ENCODE measurements around the gene DCUN1D2. TPM values are rescaled to one million over a fixed set of nuclear protein-coding genes. Genes with fewer than 3 reads are reported as not detected.

The DCUN1D2 gene
- total RNA-seq, 4 donors from 2014 or later = 18.7 to 28.4 (median 20.2) TPM

DNA sequence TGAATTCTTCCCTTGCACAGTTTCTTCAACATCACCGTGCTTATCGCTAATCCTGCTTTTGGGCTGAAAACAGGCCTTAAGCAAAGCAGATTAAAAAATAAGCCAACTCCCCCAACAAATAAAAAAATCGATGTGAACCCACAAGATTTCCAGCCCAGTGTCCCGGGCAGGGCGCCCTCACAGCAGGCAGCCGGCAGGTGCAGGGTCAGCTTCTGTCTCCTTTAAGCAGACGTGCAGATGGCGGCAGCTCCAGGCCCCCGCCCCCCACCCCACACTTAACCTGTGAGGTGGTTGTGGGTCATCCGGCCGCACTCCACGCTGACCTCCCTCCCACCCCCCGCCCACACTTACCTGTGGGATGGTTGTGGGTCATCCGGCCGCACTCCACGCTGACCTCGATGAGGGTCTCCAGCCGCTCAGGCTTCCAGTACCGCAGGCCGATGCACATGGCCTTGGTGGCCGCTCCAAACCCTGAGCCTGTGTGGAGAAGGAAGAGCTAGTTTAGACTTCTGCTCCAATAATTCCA is 57.1 kb downstream of the DCUN1D2 start:
- H3K4me1 ChIP-seq = peaks cover 0 to 8% (median 0%) of the 10 kb centered on the region in 4 donors
- TF ChIP-seq EP300 (IDR thresholded peaks at IDR 0.05; ENCODE audit: low read depth) (no peak), POLR2AphosphoS5 (IDR thresholded peaks at IDR 0.05) (no peak), POLR2A (IDR thresholded peaks at IDR 0.05) (no peak)
- TF ChIP-seq, protein P1, sequence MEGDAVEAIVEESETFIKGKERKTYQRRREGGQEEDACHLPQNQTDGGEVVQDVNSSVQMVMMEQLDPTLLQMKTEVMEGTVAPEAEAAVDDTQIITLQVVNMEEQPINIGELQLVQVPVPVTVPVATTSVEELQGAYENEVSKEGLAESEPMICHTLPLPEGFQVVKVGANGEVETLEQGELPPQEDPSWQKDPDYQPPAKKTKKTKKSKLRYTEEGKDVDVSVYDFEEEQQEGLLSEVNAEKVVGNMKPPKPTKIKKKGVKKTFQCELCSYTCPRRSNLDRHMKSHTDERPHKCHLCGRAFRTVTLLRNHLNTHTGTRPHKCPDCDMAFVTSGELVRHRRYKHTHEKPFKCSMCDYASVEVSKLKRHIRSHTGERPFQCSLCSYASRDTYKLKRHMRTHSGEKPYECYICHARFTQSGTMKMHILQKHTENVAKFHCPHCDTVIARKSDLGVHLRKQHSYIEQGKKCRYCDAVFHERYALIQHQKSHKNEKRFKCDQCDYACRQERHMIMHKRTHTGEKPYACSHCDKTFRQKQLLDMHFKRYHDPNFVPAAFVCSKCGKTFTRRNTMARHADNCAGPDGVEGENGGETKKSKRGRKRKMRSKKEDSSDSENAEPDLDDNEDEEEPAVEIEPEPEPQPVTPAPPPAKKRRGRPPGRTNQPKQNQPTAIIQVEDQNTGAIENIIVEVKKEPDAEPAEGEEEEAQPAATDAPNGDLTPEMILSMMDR (IDR thresholded peaks at IDR 0.05) = no peak
- in situ Hi-C loops (cut with MboI; ENCODE audit: low pct_ligation_motif_present in 1 of 4, low pct_unique_long_range_greater_than_20kb in 1 of 4, low sequenced_read_pairs in 3 of 4) (no loop called here), intact Hi-C loops (cut with DNase I; ENCODE audit: low total_unique reads) (no loop called here)
- H3K27ac ChIP-seq = no peak overlapping the region
- WGBS, 2 donors (ENCODE audit: low coverage in 1 of 2) = 95% methylated on average over 21 of the region's 21 CpGs; no CpG with 5 or more reads in 1 of the 2 donors
- H3K27me3 ChIP-seq = no peaks in the 10 kb centered on the region
- H3K36me3 ChIP-seq = no peaks in the 10 kb centered on the region
- H3K4me3 ChIP-seq = no peak overlapping the region
- H3K9me3 ChIP-seq = no peaks in the 10 kb centered on the region
- DNase-seq = no peak

DNA sequence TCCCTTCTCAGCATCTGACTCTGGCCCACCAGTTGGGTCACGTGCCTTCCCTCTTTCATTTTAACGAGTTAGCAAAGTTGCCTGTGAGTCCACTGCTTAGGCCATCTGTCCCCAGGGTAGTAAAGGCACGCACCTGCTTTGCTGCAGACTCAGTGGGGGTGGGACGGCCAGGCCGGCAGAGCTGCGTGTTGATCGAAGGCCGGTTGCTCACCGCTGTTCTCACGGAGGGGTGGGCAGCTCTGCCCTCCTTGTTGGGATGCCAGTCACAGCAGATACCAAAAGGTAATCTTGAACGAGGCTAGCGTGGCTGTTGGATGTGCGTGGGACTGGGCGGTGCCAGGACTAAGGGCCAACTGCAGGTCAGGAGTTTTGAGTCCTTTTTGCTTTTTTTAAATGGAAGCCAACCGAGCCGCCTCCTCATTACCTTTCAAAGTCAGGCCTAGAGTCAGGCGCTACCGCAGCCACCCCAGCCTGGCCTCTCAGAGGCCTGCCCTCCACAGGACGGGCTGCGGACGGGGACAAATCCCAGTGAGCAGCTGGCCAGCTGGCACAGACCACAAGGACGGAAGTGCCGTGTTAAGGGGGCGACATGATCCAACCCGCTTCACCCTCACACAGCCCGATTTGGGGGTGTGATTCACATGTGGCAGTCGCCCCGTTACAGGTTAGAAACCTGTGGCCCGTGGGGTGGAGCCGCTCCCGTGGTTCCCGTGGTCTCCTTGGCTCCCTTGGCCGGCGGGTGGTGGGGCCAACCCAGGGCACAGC is 57.8 kb downstream of the DCUN1D2 start:
- intact Hi-C loops (cut with DNase I; ENCODE audit: low total_unique reads) (no loop called here), in situ Hi-C loops (cut with MboI; ENCODE audit: low pct_ligation_motif_present in 1 of 4, low pct_unique_long_range_greater_than_20kb in 1 of 4, low sequenced_read_pairs in 3 of 4) (no loop called here)
- WGBS, 2 donors (ENCODE audit: low coverage in 1 of 2) = 89% methylated on average over 34 of the region's 34 CpGs; no CpG with 5 or more reads in 1 of the 2 donors
- H3K27me3 ChIP-seq = no peaks in the 10 kb centered on the region
- peaks cover 0 to 6% (median 0%) of the 10 kb centered on the region in 4 donors for H3K4me1 ChIP-seq
- no peak for DNase-seq
- H3K9me3 ChIP-seq = no peaks in the 10 kb centered on the region
- H3K4me3 ChIP-seq = no peak overlapping the region
- H3K36me3 ChIP-seq = no peaks in the 10 kb centered on the region
- TF ChIP-seq POLR2AphosphoS5 (IDR thresholded peaks at IDR 0.05) = no peak
- TF ChIP-seq EP300 (IDR thresholded peaks at IDR 0.05; ENCODE audit: low read depth) = no peak
- TF ChIP-seq, protein P1 (IDR thresholded peaks at IDR 0.05) = no peak
- no peak for TF ChIP-seq POLR2A (IDR thresholded peaks at IDR 0.05)
- H3K27ac ChIP-seq = no peak overlapping the region

DNA sequence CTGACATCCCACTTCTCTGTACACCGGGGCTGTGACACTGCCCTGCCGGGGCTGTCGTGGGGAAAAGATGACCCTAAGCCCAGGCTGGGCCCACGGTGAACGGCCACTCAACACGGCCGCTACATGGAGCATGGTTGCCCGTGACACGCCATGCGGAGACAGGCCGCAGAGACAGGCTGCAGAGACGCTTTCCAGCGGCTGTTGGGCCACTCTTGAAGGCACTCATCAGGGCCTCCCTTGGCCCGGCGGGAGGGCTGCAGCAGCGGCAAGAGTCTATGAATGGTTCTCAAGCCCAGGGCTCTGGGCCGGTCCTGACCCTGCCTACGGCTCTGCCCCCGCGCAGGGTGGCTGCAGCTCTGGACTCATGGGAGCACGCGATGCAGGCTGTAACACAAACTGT is 59.3 kb downstream of the DCUN1D2 start:
- TF ChIP-seq POLR2A (IDR thresholded peaks at IDR 0.05) = no peak
- TF ChIP-seq, protein P1 (IDR thresholded peaks at IDR 0.05) = no peak
- TF ChIP-seq POLR2AphosphoS5 (IDR thresholded peaks at IDR 0.05) = no peak
- no peak for TF ChIP-seq EP300 (IDR thresholded peaks at IDR 0.05; ENCODE audit: low read depth)
- Histone ChIP-seq H3K4me1 (no peaks in the 10 kb centered on the region), H3K27ac (no peak overlapping the region), H3K36me3 (no peaks in the 10 kb centered on the region), H3K4me3 (no peak overlapping the region), H3K9me3 (no peaks in the 10 kb centered on the region), H3K27me3 (no peaks in the 10 kb centered on the region)
- WGBS, 2 donors (ENCODE audit: low coverage in 1 of 2) = 87 to 90% methylated on average over 3 to 21 of the region's 22 CpGs
- in situ Hi-C loops (cut with MboI; ENCODE audit: low pct_ligation_motif_present in 1 of 4, low pct_unique_long_range_greater_than_20kb in 1 of 4, low sequenced_read_pairs in 3 of 4) (no loop called here), intact Hi-C loops (cut with DNase I; ENCODE audit: low total_unique reads) (no loop called here)
- DNase-seq = no peak

DNA sequence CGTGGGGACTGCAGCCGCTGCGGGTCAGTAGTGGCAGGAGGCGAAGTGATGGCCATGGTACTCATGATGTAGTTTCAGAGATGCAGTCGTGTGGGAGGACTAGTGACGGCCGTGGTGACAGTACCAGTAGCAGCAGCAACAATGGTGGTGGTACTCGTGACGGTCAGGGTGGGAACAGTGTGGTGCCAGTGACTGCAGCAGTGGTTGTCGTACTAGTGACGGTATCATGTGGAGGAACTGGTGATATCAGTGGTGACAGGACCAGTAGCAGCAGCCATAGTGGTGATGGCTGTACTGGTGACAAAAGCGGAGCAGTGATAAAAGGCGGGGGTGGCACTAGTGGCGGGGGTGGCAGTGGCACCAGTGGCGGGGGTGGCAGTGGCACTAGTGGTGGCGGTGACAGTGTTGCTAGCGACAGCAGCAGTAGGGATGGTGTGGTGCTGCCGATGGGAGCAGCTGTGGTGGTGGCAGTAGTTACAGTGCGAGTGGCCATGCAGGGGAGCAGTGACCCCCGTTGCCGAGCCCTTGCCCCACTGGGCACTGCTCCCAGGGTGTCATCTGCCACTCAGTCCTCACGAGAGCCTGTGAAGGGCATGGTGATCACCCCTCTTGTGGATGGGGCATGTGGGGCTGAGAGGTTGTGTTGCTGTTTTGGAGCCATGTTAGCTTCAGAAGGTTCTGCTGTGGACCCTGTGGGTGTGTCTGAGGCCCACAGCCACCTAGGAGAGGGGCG is 60.0 kb downstream of the DCUN1D2 start:
- Histone ChIP-seq H3K4me1 (no peaks in the 10 kb centered on the region), H3K27ac (no peak overlapping the region), H3K36me3 (no peaks in the 10 kb centered on the region), H3K9me3 (no peaks in the 10 kb centered on the region), H3K4me3 (no peak overlapping the region), H3K27me3 (no peaks in the 10 kb centered on the region)
- intact Hi-C loops (cut with DNase I; ENCODE audit: low total_unique reads) = no loop called here
- in situ Hi-C loops (cut with MboI; ENCODE audit: low pct_ligation_motif_present in 1 of 4, low pct_unique_long_range_greater_than_20kb in 1 of 4, low sequenced_read_pairs in 3 of 4) = no loop called here
- DNase-seq = no peak
- TF ChIP-seq POLR2A (IDR thresholded peaks at IDR 0.05) = no peak
- no peak for TF ChIP-seq EP300 (IDR thresholded peaks at IDR 0.05; ENCODE audit: low read depth)
- TF ChIP-seq, protein P1 (IDR thresholded peaks at IDR 0.05) = no peak
- TF ChIP-seq POLR2AphosphoS5 (IDR thresholded peaks at IDR 0.05) = no peak
- 91 to 100% methylated on average over 3 to 23 of the region's 23 CpGs for WGBS, 2 donors (ENCODE audit: low coverage in 1 of 2)

Measured in transverse colon (tissue), 4 donors.